ENCODE data around the gene ANKRD11. TPM values are rescaled to one million over a fixed set of nuclear protein-coding genes. Genes with fewer than 3 reads are reported as not detected.

ANKRD11 gene
- total and polyA plus RNA-seq, 2 donors (not counting 3 experiments of a cell fraction or from before 2014, with no cell fraction given) = 55.8 to 191 TPM

- Histone ChIP-seq H3K27me3 (ENCODE audit: control insufficient read depth in 2 of 2, insufficient read depth in 2 of 2, low read length in 2 of 2) (no peaks in the 10 kb centered on the region), H3K4me1 (ENCODE audit: control insufficient read depth, extremely low read depth, insufficient read depth, low read length) (peaks cover 16% of the 10 kb centered on the region), H3K27ac (ENCODE audit: insufficient read depth, low read depth, low read length) (no peak overlapping the region), H4K20me1 (replicated peaks; ENCODE audit: control insufficient read depth, extremely low read depth, insufficient read depth, low read length) (peaks cover 12% of the 10 kb centered on the region), H3K9me1 (replicated peaks; ENCODE audit: control insufficient read depth, extremely low read depth, insufficient read depth, low read length) (no peaks in the 10 kb centered on the region), H3K79me2 (ENCODE audit: control insufficient read depth, insufficient read depth, low read length) (peaks cover 100% of the 10 kb centered on the region), H3K9ac (replicated peaks; ENCODE audit: extremely low read depth, insufficient read depth, low read length) (no peak overlapping the region), H3K4me3 (replicated peaks in 1 of 3; ENCODE audit: insufficient read depth in 1 of 3, low read depth in 1 of 3, low read length in 3 of 3) (no peak overlapping the region), H2AFZ (ENCODE audit: low read depth, low read length) (no peak overlapping the region), H3K9me3 (replicated peaks; ENCODE audit: control insufficient read depth, insufficient read depth, low read length) (no peaks in the 10 kb centered on the region), H3K4me2 (ENCODE audit: insufficient read depth, low read length) (no peak overlapping the region), H3K36me3 (ENCODE audit: control insufficient read depth in 2 of 2, extremely low read depth in 1 of 2, insufficient read depth in 2 of 2, low read length in 2 of 2) (peaks cover 0 to 2% of the 10 kb centered on the region in 2 experiments)
- TF ChIP-seq GATA2 (IDR thresholded peaks at IDR 0.05; ENCODE audit: insufficient read depth, insufficient read length, low read depth, low read length) (no peak), POLR2AphosphoS5 (IDR thresholded peaks at IDR 0.05; ENCODE audit: insufficient read depth, low read depth, low read length) (no peak), JUN (IDR thresholded peaks at IDR 0.05; ENCODE audit: borderline replicate concordance, insufficient read depth, insufficient read length, low read depth) (no peak), MYC (IDR thresholded peaks at IDR 0.05; ENCODE audit: low read depth, low read length) (no peak), EZH2 (IDR thresholded peaks at IDR 0.05; ENCODE audit: borderline replicate concordance, low read depth, low read length, severe bottlenecking) (no peak), POLR2A (IDR thresholded peaks at IDR 0.05; ENCODE audit: low read depth, low read length) (no peak), CTCF (IDR thresholded peaks at IDR 0.05; ENCODE audit: extremely low read depth in 1 of 2, insufficient read depth in 1 of 2, low read depth in 1 of 2, low read length in 2 of 2) (no peak)
- TF ChIP-seq, protein P1, sequence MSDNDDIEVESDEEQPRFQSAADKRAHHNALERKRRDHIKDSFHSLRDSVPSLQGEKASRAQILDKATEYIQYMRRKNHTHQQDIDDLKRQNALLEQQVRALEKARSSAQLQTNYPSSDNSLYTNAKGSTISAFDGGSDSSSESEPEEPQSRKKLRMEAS (IDR thresholded peaks at IDR 0.05; ENCODE audit: insufficient read depth, insufficient read length) = no peak
- FAIRE-seq (no peak), DNase-seq (ENCODE audit: low read depth, low spot score) (no peak)
- intact Hi-C loops (cut with micrococcal nuclease) (no loop called here), dilution Hi-C loops (cut with MboI; ENCODE audit: extremely low pct_ligation_motif_present, low sequenced_read_pairs) (no loop called here)
- CTCF ChIA-PET = interaction anchor here (0.9 to 1.1 kb wide), 2 partner anchors 8 to 11 kb away, joined by 3 to 4 read pairs; no protein-coding TSS in a partner anchor
- BruUV-seq (replicated peaks) = no TSS peak
- POLR2A ChIA-PET = interaction anchor here (0.6 kb wide), 1 partner anchor 842 kb away, joined by 3 read pairs; no protein-coding TSS in a partner anchor
These were observed 121.0 kb downstream of the ANKRD11 start for GRCh38 chr16:89369266-89369895.
